PFSK-1 (cell line): ENCODE data around the gene PTPRM.

Source experiments
- FOXP2 ChIP-seq: optimal IDR thresholded peaks from 2 replicates; pipeline ENCODE3; 2011; ENCODE audit warnings: borderline replicate concordance, control low read depth, inconsistent platforms; ENCODE audit not compliant: insufficient read depth; ENCODE audit errors: extremely low read length, extremely low read depth
- POLR2AphosphoS5 ChIP-seq: IDR thresholded peaks from 2 replicates; pipeline ENCODE4 v1.6.1; 2012; ENCODE audit warnings: low read depth, mild to moderate bottlenecking, control low read depth, low read length, moderate library complexity
- REST ChIP-seq, 2 experiments: IDR thresholded peaks; 2 replicates each; pipeline versions ENCODE4 v1.6.1 to v1.8.0; 2011 to 2012; ENCODE audit warnings: low read depth in 2 of 2, low read length in 2 of 2, control low read depth in 1 of 2, inconsistent platforms in 1 of 2, mild to moderate bottlenecking in 1 of 2, moderate library complexity in 1 of 2; ENCODE audit not compliant: insufficient read depth in 1 of 2
- SIN3A ChIP-seq: IDR thresholded peaks from 2 replicates; pipeline ENCODE4 v1.6.1; 2012; ENCODE audit warnings: mild to moderate bottlenecking, low read length, moderate library complexity, borderline replicate concordance; ENCODE audit not compliant: insufficient read depth
- TAF1 ChIP-seq: IDR thresholded peaks from 2 replicates; pipeline ENCODE4 v1.6.1; 2012; ENCODE audit warnings: low read length, control low read depth, borderline replicate concordance; ENCODE audit not compliant: insufficient read depth

The PTPRM gene

GRCh38 chr18:8188184-8188583, 621.1 kb downstream of the PTPRM start:
- no peak for TF ChIP-seq POLR2AphosphoS5
- TF ChIP-seq SIN3A = no peak
- TF ChIP-seq FOXP2 = no peak
- no peak for TF ChIP-seq TAF1
- no peak for TF ChIP-seq REST (IDR thresholded peaks at IDR 0.05; ENCODE audit: insufficient read depth in 1 of 2, low read depth in 2 of 2, low read length in 2 of 2)

GRCh38 chr18:8190980-8191379, 623.9 kb downstream of the PTPRM start:
- no peak for TF ChIP-seq TAF1
- TF ChIP-seq POLR2AphosphoS5 = no peak
- no peak for TF ChIP-seq REST (IDR thresholded peaks at IDR 0.05; ENCODE audit: insufficient read depth in 1 of 2, low read depth in 2 of 2, low read length in 2 of 2)
- TF ChIP-seq FOXP2 = no peak
- no peak for TF ChIP-seq SIN3A

- TF ChIP-seq TAF1 (no peak), SIN3A (no peak), POLR2AphosphoS5 (no peak), FOXP2 (no peak), REST (IDR thresholded peaks at IDR 0.05; ENCODE audit: insufficient read depth in 1 of 2, low read depth in 2 of 2, low read length in 2 of 2) (no peak)
Measured at GRCh38 chr18:8194431-8194830, 627.3 kb downstream of the PTPRM start.

- no peak for TF ChIP-seq FOXP2
- TF ChIP-seq SIN3A = no peak
- no peak for TF ChIP-seq POLR2AphosphoS5
- TF ChIP-seq TAF1 = no peak
- TF ChIP-seq REST (IDR thresholded peaks at IDR 0.05; ENCODE audit: insufficient read depth in 1 of 2, low read depth in 2 of 2, low read length in 2 of 2) = no peak
Measured at GRCh38 chr18:8196238-8196637, 629.1 kb downstream of the PTPRM start.

GRCh38 chr18:8197499-8197898, 630.4 kb downstream of the PTPRM start:
- TF ChIP-seq SIN3A (no peak), FOXP2 (no peak)
